ENCODE results near the gene PLCB4. TPM values are rescaled to one million over a fixed set of nuclear protein-coding genes. Genes with fewer than 3 reads are reported as not detected.

PLCB4 gene
- total and polyA plus RNA-seq, 12 donors, result 0.26 to 8.5 (median 2.8) TPM

DNA sequence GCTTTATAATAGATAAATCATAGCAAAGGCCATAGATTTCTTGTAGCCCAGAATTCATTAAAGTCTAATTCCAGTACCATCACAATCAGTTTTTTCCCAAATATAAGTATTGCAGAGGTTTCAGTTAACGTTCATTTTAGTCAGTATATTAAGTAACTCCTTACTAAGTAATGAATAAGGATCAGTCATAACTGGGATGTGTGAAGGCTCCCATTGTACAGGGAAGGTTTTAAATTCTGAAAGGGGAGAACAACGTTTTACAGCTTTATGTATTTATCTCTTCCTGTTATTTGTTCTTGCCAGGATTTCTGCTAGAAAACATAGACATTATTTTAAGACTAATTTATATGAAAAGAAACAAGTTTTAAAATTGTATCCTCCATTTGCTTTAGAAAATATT is 230.0 kb downstream of the PLCB4 start:
- no peak overlapping the region for H3K27ac ChIP-seq
- H3K4me1 ChIP-seq (replicated peaks in 1 of 2), result no peaks in the 10 kb centered on the region
- WGBS, 4 donors, result 62 to 71% (median 63%) methylated on average over 2 of the region's 2 CpGs
- intact Hi-C loops (cut with DNase I), result no loop called here
- no peak for TF ChIP-seq POLR2A (IDR thresholded peaks at IDR 0.05)
- TF ChIP-seq, protein P1, sequence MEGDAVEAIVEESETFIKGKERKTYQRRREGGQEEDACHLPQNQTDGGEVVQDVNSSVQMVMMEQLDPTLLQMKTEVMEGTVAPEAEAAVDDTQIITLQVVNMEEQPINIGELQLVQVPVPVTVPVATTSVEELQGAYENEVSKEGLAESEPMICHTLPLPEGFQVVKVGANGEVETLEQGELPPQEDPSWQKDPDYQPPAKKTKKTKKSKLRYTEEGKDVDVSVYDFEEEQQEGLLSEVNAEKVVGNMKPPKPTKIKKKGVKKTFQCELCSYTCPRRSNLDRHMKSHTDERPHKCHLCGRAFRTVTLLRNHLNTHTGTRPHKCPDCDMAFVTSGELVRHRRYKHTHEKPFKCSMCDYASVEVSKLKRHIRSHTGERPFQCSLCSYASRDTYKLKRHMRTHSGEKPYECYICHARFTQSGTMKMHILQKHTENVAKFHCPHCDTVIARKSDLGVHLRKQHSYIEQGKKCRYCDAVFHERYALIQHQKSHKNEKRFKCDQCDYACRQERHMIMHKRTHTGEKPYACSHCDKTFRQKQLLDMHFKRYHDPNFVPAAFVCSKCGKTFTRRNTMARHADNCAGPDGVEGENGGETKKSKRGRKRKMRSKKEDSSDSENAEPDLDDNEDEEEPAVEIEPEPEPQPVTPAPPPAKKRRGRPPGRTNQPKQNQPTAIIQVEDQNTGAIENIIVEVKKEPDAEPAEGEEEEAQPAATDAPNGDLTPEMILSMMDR (IDR thresholded peaks at IDR 0.05), result no peak
- no peaks in the 10 kb centered on the region for H3K9me3 ChIP-seq (replicated peaks in 1 of 3)
- no peaks in the 10 kb centered on the region for H3K27me3 ChIP-seq
- no peak for DNase-seq
- no peak overlapping the region for H3K4me3 ChIP-seq
- H3K36me3 ChIP-seq (replicated peaks in 1 of 2), result no peaks in the 10 kb centered on the region

- no peaks in the 10 kb centered on the region for H3K9me3 ChIP-seq (replicated peaks in 1 of 3)
- TF ChIP-seq, protein P1 (IDR thresholded peaks at IDR 0.05), result no peak
- TF ChIP-seq POLR2A (IDR thresholded peaks at IDR 0.05), result no peak
- no peak overlapping the region for H3K27ac ChIP-seq
- no peaks in the 10 kb centered on the region for H3K4me1 ChIP-seq (replicated peaks in 1 of 2)
- H3K36me3 ChIP-seq (replicated peaks in 1 of 2), result no peaks in the 10 kb centered on the region
- DNase-seq, result no peak
- intact Hi-C loops (cut with DNase I), result no loop called here
- no peaks in the 10 kb centered on the region for H3K27me3 ChIP-seq
- no peak overlapping the region for H3K4me3 ChIP-seq
Measured at GRCh38 chr20:9300080-9300479, 231.2 kb downstream of the PLCB4 start.

GRCh38 chr20:9300534-9300933 is 231.6 kb downstream of the PLCB4 start:
- no peaks in the 10 kb centered on the region for H3K9me3 ChIP-seq (replicated peaks in 1 of 3)
- DNase-seq, result no peak
- no peaks in the 10 kb centered on the region for H3K27me3 ChIP-seq
- H3K4me3 ChIP-seq, result no peak overlapping the region
- intact Hi-C loops (cut with DNase I), result no loop called here
- no peaks in the 10 kb centered on the region for H3K4me1 ChIP-seq (replicated peaks in 1 of 2)
- TF ChIP-seq, protein P1 (IDR thresholded peaks at IDR 0.05), result no peak
- no peak for TF ChIP-seq POLR2A (IDR thresholded peaks at IDR 0.05)
- no peak overlapping the region for H3K27ac ChIP-seq
- no peaks in the 10 kb centered on the region for H3K36me3 ChIP-seq (replicated peaks in 1 of 2)
- 50 to 75% (median 63%) methylated on average over 1 of the region's 1 CpG for WGBS, 4 donors

DNA sequence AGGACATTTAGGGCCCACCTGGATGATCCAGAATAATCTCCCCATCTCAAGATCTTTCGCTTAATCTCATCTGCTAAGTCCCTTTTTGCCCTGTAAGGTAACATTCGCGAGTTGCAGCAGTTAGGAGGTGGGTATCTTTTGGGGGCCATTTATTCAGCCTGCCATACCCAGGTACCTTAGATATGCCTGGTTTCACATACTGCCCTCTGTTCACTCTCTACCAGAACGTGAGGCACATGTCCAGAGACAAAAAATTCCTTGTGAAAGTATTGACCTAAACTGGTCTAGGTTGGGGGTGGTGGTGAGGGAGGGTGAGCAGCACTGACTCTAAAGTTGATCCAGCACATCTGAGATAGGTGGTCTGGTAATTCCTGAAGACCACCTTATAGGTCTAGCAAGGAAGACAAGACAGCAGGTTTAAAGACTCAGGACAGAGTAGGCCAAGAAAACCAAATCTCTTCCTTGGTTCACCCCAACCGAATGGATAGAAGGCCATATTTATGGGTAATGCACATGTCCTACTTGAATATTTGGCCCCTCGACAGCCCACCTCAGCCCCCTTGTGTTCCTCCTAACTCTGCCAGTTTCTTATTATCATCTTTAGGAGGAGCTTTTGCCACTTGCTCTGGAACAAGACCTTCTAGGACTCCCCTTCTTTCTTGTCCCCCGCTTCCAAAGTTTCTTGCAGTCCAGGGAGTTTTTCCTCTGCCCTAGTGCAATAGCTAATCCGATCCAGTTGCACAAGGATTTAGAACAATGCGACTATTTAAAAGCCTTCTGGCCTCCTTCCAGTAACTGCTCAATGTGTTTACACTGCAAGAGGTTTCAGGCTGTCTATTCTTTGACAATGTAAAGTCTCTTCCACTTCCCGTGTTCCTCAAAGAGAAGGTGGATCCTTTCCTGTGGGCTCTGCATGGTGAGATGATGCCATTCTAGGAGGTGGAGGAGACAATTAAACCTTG is 232.5 kb downstream of the PLCB4 start:
- H3K27ac ChIP-seq, result no peak overlapping the region
- no peak for DNase-seq
- no peaks in the 10 kb centered on the region for H3K9me3 ChIP-seq (replicated peaks in 1 of 3)
- intact Hi-C loops (cut with DNase I), result no loop called here
- TF ChIP-seq POLR2A (IDR thresholded peaks at IDR 0.05), result no peak
- TF ChIP-seq, protein P1 (IDR thresholded peaks at IDR 0.05), result no peak
- H3K4me1 ChIP-seq (replicated peaks in 1 of 2), result no peaks in the 10 kb centered on the region
- H3K27me3 ChIP-seq, result no peaks in the 10 kb centered on the region
- no peak overlapping the region for H3K4me3 ChIP-seq
- H3K36me3 ChIP-seq (replicated peaks in 1 of 2), result no peaks in the 10 kb centered on the region
- WGBS, 4 donors, result 77 to 84% (median 81%) methylated on average over 10 of the region's 10 CpGs

Data from adrenal gland (tissue), 12 donors.